ENCODE data around the gene NR1I3.

The NR1I3 gene

GRCh38 chr1:161218301-161219077 lies 19.5 kb downstream of the NR1I3 start:
- no peak for DNase-seq (ENCODE audit: low spot score)

- DNase-seq (ENCODE audit: low spot score) = no peak
Measured at GRCh38 chr1:161217831-161218230, 20.2 kb downstream of the NR1I3 start.

- no peak for DNase-seq (ENCODE audit: low spot score)
Measured at GRCh38 chr1:161216945-161217712, 20.9 kb downstream of the NR1I3 start.

GRCh38 chr1:161215076-161215475 lies 22.9 kb downstream of the NR1I3 start, which contains the start of gene FCER1G:
FCER1G (plus strand) TSS chr1:161215295; CDS start chr1:161215322, 27 bp downstream.
- no peak for DNase-seq (ENCODE audit: low spot score)

GRCh38 chr1:161214369-161214768 lies 23.6 kb downstream of the NR1I3 start:
- peak; percentile 23 for DNase-seq (ENCODE audit: low spot score)

- peak; percentile 72 for DNase-seq (ENCODE audit: low spot score)
Measured at GRCh38 chr1:161209790-161210409, 28.1 kb downstream of the NR1I3 start.

- no peak for DNase-seq (ENCODE audit: low spot score)
Measured at GRCh38 chr1:161207173-161207572, 30.8 kb downstream of the NR1I3 start.

GRCh38 chr1:161206411-161207140 lies 31.4 kb downstream of the NR1I3 start:
- DNase-seq (ENCODE audit: low spot score) = no peak

- peak; percentile 99 for DNase-seq (ENCODE audit: low spot score)
Measured at GRCh38 chr1:161201836-161202712, 35.9 kb downstream of the NR1I3 start, which contains the start of gene NDUFS2. NDUFS2 (plus strand) TSS chr1:161202367; CDS start chr1:161202386, 19 bp downstream.

- peak; percentile 74 for DNase-seq (ENCODE audit: low spot score)
Measured at GRCh38 chr1:161200992-161201835, 36.8 kb downstream of the NR1I3 start.

- peak; percentile 96 for DNase-seq (ENCODE audit: low spot score)
Measured at GRCh38 chr1:161200421-161200991, 37.5 kb downstream of the NR1I3 start.

- no peak for DNase-seq (ENCODE audit: low spot score)
Measured at GRCh38 chr1:161199506-161200139, 38.4 kb downstream of the NR1I3 start.

GRCh38 chr1:161198897-161199431 lies 39.0 kb downstream of the NR1I3 start, which contains the start of gene ADAMTS4:
ADAMTS4 (minus strand) TSS chr1:161199054; CDS start chr1:161198627, 427 bp downstream.
- peak; percentile 96 for DNase-seq (ENCODE audit: low spot score)

GRCh38 chr1:161198194-161198896 lies 39.7 kb downstream of the NR1I3 start:
- no peak for DNase-seq (ENCODE audit: low spot score)

GRCh38 chr1:161197560-161198193 lies 40.3 kb downstream of the NR1I3 start:
- DNase-seq (ENCODE audit: low spot score) = no peak

- DNase-seq (ENCODE audit: low spot score) = no peak
Measured at GRCh38 chr1:161196521-161197451, 41.2 kb downstream of the NR1I3 start.
